Fibroblast of mammary gland (primary cell): ENCODE measurements around the gene GCNT1.
"Not testable (repeated sequence)": the region's sequence is repeated elsewhere in the genome, so short reads cannot be mapped to it uniquely, and the experiment has no call there.

Experiments
- DNase-seq: peaks from one replicate; pipeline ENCODE4 v3.0.0-alpha.2; 2010; ENCODE audit warnings: low read depth
- H3K4me3 ChIP-seq: 2 replicates; pipeline ENCODE4 v1.5.1; 2011; ENCODE audit warnings: low read depth, mild to moderate bottlenecking, low read length, moderate library complexity; ENCODE audit not compliant: control insufficient read depth
- TF ChIP-seq, protein P1 (sequence below): conservative IDR thresholded peaks from 2 replicates; pipeline ENCODE4 v1.5.1; 2011; ENCODE audit warnings: low read depth, low read length, inconsistent platforms; ENCODE audit not compliant: control insufficient read depth, insufficient read depth

GCNT1 gene

GRCh38 chr9:76465442-76466298 is 6.7 kb downstream of the GCNT1 start:
- peak; percentile 21 for DNase-seq
- no peak overlapping the region for H3K4me3 ChIP-seq
- TF ChIP-seq, protein P1, sequence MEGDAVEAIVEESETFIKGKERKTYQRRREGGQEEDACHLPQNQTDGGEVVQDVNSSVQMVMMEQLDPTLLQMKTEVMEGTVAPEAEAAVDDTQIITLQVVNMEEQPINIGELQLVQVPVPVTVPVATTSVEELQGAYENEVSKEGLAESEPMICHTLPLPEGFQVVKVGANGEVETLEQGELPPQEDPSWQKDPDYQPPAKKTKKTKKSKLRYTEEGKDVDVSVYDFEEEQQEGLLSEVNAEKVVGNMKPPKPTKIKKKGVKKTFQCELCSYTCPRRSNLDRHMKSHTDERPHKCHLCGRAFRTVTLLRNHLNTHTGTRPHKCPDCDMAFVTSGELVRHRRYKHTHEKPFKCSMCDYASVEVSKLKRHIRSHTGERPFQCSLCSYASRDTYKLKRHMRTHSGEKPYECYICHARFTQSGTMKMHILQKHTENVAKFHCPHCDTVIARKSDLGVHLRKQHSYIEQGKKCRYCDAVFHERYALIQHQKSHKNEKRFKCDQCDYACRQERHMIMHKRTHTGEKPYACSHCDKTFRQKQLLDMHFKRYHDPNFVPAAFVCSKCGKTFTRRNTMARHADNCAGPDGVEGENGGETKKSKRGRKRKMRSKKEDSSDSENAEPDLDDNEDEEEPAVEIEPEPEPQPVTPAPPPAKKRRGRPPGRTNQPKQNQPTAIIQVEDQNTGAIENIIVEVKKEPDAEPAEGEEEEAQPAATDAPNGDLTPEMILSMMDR: no peak

DNA sequence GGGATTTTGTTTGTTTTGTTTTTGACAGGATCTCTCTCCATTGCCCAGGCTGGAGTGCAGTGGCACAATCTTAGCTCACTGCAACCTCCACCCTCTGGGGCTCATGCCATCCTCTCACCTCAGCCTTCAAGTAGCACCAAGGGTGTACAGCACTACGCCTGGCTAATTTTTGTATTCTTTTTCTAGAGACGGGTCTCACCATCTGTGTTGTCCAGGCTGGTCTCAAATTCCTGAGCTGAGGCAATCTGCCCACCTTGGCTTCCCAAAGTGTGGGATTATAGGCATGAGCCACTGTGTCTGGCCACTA is 7.3 kb downstream of the GCNT1 start:
- no peak for DNase-seq
- H3K4me3 ChIP-seq: no peak overlapping the region
- TF ChIP-seq, protein P1: no peak

GRCh38 chr9:76474419-76474818 is 15.4 kb downstream of the GCNT1 start:
- H3K4me3 ChIP-seq: no peak overlapping the region
- DNase-seq: no peak
- TF ChIP-seq, protein P1: no peak

DNA sequence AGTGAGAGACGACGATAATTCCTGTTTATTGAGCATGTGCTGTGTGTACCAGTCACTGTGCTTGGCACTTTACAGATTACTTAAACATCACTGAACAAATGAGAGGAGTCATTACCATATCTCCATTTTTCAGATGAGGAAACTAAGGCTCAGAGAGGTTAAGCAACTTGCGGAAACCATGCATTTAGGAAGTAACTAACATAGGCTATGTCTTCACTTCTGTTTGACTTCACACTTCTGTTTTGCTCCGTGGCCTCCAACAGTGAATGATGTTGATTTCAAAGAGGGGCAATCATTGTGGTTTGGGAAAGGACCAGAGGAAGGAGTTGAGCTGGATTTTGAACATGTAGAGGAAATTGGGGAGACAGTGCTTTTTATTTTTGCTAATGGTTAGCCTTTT is 16.7 kb downstream of the GCNT1 start:
- TF ChIP-seq, protein P1: no peak
- DNase-seq: no peak
- H3K4me3 ChIP-seq: no peak overlapping the region

GRCh38 chr9:76477818-76478217 is 18.8 kb downstream of the GCNT1 start:
- not testable (repeated sequence) for DNase-seq, H3K4me3 ChIP-seq

- no peak overlapping the region for H3K4me3 ChIP-seq
- DNase-seq: no peak
- TF ChIP-seq, protein P1: no peak
Observed at GRCh38 chr9:76478226-76478625, 19.2 kb downstream of the GCNT1 start.

GRCh38 chr9:76479337-76479736 is 20.4 kb downstream of the GCNT1 start:
- not testable (repeated sequence) for DNase-seq, H3K4me3 ChIP-seq

GRCh38 chr9:76486151-76486550 is 27.2 kb downstream of the GCNT1 start:
- no peak overlapping the region for H3K4me3 ChIP-seq
- TF ChIP-seq, protein P1: no peak
- no peak for DNase-seq
